HG03442 (cell line): ENCODE measurements around the gene NT5DC1.
"Not testable (repeated sequence)": the region's sequence is repeated elsewhere in the genome, so short reads cannot be mapped to it uniquely, and the experiment has no call there.

Experiments
- ATAC-seq: cut with Tn5 transposase; IDR thresholded peaks from one replicate; pipeline ENCODE4 v1.9.1; 2021; ENCODE audit warnings: mild to moderate bottlenecking, moderate library complexity; ENCODE audit not compliant: unreplicated experiment

NT5DC1 gene

DNA sequence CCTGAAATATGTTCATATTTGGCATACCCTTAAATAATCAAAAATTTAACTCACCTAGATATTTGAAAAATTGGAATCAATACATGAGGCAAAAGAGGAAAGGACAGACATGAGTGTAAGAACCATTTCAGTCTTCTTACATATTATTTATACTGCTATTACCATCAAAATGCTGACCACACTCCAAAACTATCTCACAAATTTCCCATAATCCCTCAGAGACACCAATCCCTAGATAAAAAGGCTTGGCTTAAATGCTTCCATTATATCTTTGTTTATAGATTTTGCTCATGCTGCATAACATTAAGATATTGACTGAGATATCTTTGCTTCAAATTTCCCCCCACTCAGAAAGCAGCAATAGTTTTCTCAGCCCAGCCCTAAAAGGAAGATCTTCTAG lies 11.7 kb upstream of the NT5DC1 start:
- ATAC-seq, result no peak

GRCh38 chr6:116090251-116090650 lies 10.4 kb upstream of the NT5DC1 start:
- peak; percentile 64 for ATAC-seq

DNA sequence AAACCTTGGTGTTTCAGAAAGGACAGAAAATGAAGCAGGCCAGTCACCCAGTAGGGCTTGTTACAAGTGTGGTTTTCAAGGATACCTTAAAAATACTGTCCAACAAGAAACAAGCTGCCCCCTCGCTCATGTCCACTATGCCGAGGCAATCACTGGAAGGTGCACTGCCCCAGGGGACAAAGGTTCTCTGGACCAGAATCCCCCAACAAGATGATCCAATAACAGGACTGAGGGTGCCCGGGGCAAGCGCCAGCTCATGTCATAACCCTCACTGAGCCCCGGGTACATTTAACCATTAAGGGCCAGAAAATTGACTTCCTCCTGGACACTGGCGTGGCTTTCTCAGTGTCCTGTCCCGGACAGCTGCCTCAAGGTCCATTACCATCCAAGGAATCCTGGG lies 6.6 kb upstream of the NT5DC1 start:
- ATAC-seq, result no peak

GRCh38 chr6:116096048-116096759 lies 4.4 kb upstream of the NT5DC1 start:
- ATAC-seq, result not testable (repeated sequence)

DNA sequence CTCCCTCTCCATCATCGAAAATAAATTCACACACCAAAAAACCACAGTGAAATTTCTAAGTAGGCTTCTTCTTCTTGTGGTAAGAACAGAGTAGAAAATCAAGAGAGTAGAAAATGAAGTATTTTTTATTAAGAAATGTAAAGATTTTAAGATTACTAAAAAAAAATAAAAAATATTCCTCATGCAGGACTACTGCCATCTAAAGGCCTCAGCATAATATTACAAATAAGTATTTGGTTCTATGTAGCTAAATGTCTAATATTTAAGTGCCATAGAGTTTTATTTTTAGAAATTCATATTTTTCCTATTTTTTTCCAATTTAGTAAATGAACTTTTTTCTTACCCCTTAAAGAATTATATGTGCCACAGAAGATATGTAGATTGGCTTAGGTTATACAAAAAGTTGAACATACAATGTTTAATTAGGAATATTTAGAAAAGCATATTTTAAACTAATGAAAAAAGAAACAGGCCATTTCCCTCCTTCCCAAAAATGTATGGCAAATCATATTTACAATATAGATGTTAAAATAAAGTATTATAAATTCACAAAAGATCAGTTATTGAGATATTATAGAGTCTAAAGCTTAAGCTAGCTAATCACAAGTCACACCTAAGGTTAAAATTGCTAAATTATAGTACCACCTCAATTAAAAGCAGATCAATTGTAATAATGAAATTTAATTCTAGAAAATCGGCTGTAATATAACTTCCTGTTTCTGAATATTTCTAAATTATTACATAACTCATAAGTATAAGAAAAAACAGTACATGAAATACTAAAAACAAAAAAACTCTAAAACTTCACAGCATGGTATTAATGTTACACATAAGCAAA lies 3.5 kb upstream of the NT5DC1 start:
- ATAC-seq, result no peak

GRCh38 chr6:116099036-116099435 lies 1.6 kb upstream of the NT5DC1 start:
- ATAC-seq, result no peak

DNA sequence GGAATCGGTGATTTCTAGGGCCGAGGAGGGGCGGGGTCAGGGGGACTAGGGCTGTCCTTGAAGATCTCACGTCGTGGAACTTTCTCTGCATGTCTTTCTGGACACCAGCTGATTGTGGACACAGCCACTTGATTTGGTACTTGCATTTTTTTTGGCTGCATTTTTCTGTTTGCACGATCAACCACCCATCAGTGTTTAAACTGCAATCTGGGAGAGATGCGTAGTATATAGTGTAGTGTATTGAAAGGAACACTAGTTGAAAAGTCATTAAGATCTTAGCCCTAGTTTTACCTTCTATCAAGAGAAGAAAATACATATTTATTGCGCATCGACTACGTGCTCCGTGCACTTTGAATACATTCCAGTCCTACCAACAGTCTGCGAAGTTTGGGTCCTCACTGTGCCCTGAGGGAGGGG lies 657 bp downstream of the NT5DC1 start:
- no peak for ATAC-seq

GRCh38 chr6:116101790-116102189 lies 1.1 kb downstream of the NT5DC1 start:
- no peak for ATAC-seq

GRCh38 chr6:116102873-116103272 lies 2.2 kb downstream of the NT5DC1 start:
- ATAC-seq, result no peak

DNA sequence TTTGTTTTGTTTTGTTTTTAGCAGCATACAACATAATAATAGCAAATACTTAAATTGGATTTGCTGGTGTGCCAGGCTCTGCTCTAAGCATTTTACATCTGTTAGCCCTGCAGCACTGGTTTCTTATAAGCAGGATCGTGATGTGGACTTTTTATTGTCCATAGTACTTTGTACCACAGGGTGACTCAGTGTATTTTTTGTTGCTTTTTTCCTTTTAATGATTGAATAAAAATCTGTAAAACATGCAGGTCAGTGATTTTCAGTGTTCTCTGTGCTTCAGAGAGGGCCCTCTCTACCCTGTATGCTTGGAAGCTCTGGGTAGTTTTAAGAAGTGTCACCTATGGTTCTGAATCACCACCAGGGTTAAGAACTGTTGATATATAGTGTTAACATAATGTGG lies 4.0 kb downstream of the NT5DC1 start:
- no peak for ATAC-seq

- ATAC-seq, result no peak
Measured at GRCh38 chr6:116105247-116105646, 4.6 kb downstream of the NT5DC1 start.

GRCh38 chr6:116106146-116106545 lies 5.5 kb downstream of the NT5DC1 start:
- no peak for ATAC-seq

GRCh38 chr6:116108836-116109235 lies 8.2 kb downstream of the NT5DC1 start:
- ATAC-seq, result no peak

DNA sequence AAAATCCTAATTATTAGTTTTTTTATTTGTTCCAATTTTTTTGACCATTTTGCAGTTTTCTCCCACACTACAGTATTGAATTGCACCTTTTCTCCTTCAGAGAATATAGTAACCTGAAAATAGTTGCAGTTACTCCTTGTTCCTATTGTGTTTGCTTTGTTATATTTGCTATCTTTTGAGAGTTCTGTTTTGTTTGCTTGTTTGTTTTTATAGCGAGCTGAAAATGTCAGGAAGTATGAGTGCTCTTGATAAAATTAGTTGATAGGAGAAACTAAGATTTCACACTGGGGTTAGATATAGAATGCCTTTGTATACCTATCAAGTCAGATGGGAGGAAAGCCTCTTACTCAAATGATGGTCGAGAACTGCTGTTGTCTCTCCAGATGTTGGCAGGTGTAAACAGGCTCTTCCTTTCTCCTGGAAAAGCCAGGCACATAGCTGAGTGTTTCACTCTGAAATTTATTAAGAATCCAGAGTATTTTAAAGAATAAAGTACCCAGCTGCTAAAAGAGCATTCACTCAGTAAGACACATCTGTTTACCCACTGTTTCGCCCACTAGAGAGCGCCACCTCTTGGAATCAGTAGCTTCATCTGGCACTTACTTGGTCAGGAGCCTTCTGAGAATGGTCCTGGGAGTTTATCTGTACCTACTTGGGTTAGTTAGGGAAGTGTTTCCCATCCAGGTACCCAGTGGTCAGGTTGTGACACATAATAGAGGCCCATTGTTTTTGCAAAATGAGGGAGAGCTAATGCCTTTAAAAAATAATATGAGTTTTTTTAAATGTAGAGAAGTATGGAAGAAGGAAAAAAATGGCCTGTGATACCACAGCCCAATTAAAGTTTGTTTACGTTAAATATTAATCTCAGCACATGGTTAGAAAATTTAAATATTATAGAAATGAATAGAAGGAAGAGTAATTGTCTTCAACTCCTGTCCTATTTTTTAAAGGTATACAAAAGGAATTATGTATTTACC lies 11.2 kb downstream of the NT5DC1 start:
- ATAC-seq, result peak; percentile 71

DNA sequence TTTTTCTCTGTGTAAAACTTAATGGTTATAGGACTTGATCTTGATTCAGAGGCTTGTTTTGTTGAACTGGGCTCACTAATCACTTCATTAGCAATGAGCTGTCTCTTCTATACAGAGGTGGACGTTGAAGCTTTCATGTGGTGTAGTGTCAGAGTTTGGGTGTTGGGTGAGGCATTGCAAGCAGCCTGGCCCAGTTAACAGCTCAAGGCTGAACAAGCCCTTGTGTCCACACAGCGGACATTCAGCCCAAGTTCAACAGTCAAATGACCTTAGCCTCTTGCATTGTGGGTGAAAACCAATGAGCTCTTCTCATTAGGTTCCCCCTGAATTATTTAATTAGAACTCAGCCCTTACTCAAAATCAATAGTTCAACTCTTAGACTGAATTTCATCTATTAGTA lies 12.7 kb downstream of the NT5DC1 start:
- no peak for ATAC-seq

DNA sequence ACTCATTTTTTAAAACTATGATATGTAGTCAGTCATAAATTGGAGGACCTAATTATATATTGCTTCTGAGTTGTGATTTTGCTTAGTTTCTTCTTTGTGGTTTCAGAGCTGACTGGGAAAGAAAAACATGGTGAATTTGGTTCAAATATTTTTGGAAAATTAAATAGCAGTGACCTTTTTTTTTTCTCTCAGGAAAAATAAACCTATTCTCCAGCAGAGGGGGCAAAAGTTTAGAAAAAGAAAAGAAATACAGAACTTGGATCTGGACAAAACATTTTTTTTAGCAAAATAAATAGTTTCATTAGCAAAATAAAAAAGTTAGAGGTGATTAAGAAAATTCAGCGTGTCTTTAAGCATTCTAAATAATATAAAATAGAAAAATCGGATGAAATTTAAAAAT lies 15.1 kb downstream of the NT5DC1 start:
- ATAC-seq, result no peak

GRCh38 chr6:116118608-116119007 lies 18.0 kb downstream of the NT5DC1 start:
- ATAC-seq, result no peak

- ATAC-seq, result no peak
Measured at GRCh38 chr6:116120430-116120829, 19.8 kb downstream of the NT5DC1 start.

DNA sequence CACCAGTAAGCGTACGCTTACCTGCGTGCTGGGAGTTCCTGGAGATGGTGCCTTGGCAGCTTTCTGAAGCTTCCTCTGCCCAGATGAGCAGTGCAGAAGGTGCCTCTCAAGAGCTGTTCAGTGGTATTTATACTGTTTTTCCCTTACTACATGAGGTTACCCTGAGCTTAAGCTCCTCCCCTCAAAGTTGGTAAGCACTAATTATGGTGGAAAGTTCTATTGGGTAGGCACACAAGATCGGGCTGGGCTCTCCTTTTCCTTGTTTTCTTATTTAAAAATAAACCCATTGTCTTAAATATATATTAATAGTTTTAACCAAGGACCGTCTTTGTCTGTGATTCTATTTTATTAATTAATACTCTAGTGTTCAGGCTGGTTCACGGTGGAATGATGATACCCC lies 25.4 kb downstream of the NT5DC1 start, which contains the start of gene COL10A1:
Gene COL10A1 (minus strand): TSS at position 101 of the 400 bp plus-strand sequence. CDS start 640 bp downstream, outside the sequence.
- ATAC-seq, result no peak

GRCh38 chr6:116127771-116128493 lies 27.3 kb downstream of the NT5DC1 start:
- no peak for ATAC-seq
